Heart left ventricle (tissue), 16 donors: ENCODE data around the gene RGS12. TPM values are rescaled to one million over a fixed set of nuclear protein-coding genes. Genes with fewer than 3 reads are reported as not detected.

Source experiments
- ATAC-seq, 4 donors: fragments of 200-7000 bp; cut with Tn5 transposase; one replicate each; pipeline ENCODE4 v1.9.1; 2020 to 2022; ENCODE audit warnings: moderate library complexity in 4 of 4, mild to moderate bottlenecking in 3 of 4, moderate number of reproducible peaks in 1 of 4
- DNase-seq, 5 donors: peaks; one replicate each; pipeline ENCODE4 v3.0.0-alpha.2; 2020
- H3K27ac ChIP-seq, 12 donors: fragments of 200-600 bp; sonication (generic) in 4 of 12; one replicate each; pipeline versions ENCODE4 v1.5.0 to v1.8.0; 2016 to 2022; ENCODE audit warnings: mild to moderate bottlenecking in 2 of 12
- H3K27me3 ChIP-seq, 9 donors: fragments of 200-600 bp; sonication (generic) in 2 of 9; one replicate each; pipeline versions ENCODE4 v1.5.1 to v1.8.0; 2016 to 2022; ENCODE audit warnings: mild to moderate bottlenecking in 3 of 9
- H3K36me3 ChIP-seq, 9 donors: fragments of 200-600 bp; sonication (generic) in 2 of 9; one replicate each; pipeline versions ENCODE4 v1.5.0 to v1.8.0; 2018 to 2022; ENCODE audit warnings: mild to moderate bottlenecking in 2 of 9
- H3K4me1 ChIP-seq, 12 donors: fragments of 200-600 bp; sonication (generic) in 4 of 12; one replicate each; pipeline versions ENCODE4 v1.5.0 to v1.8.0; 2016 to 2022; ENCODE audit warnings: mild to moderate bottlenecking in 3 of 12
- H3K4me3 ChIP-seq, 12 donors: fragments of 200-600 bp; sonication (generic) in 4 of 12; one replicate each; pipeline versions ENCODE4 v1.5.0 to v1.8.0; 2017 to 2022; ENCODE audit warnings: mild to moderate bottlenecking in 9 of 12, moderate library complexity in 4 of 12
- H3K9me3 ChIP-seq, 12 donors: fragments of 200-600 bp; sonication (generic) in 4 of 12; one replicate each; pipeline versions ENCODE4 v1.5.0 to v1.8.0; 2016 to 2022; ENCODE audit warnings: mild to moderate bottlenecking in 1 of 12
- CTCF ChIP-seq, 12 donors: fragments of 200-600 bp; sonication (generic) in 4 of 12; IDR thresholded peaks; one replicate each; pipeline versions ENCODE4 v1.5.0 to v1.8.0; 2018 to 2022; ENCODE audit warnings: antibody characterized with exemption in 12 of 12, mild to moderate bottlenecking in 5 of 12
- POLR2A ChIP-seq, 2 donors: fragments of 450-650 bp; IDR thresholded peaks; one replicate each; pipeline ENCODE4 v1.6.1; 2017; ENCODE audit warnings: antibody characterized with exemption in 2 of 2, mild to moderate bottlenecking in 2 of 2, moderate library complexity in 2 of 2
- WGBS, 4 donors: extraction: QIAGEN DNeasy Blood & Tissue Kit in 2 of 4; methylation state at CpG; one replicate each; pipeline versions ENCODE4 v1.1.5 to v1.1.7; 2013 to 2018; 5-methylcytosine and 5-hydroxymethylcytosine counted together
- intact Hi-C, 10 donors: fragments of 100-400 bp; cut with DNase I; formaldehyde crosslinking; loops; one replicate each; pipeline versions ENCODE4 v1.11.1 to v1.14.2; 2022
- polyA plus RNA-seq, 2 donors: library from polyadenylated mRNA; stranded (reverse); fragments of 200-250 nt; gene quantifications; one replicate each; pipeline ENCODE4 v1.2.3, GENCODE V29; 2013
- total RNA-seq, 9 donors: library from RNA; depleted of rRNA in 2 of 9; stranded (reverse); fragments of >200 nt in 2 of 9; fragmentation: NEBNext Ultra II Directional in 3 of 9; extraction: Animal tissue kit (Norgen Biotek cat#: 25700) in 3 of 9; gene quantifications; one replicate each; pipeline versions ENCODE4 v1.1.0 to v1.2.4, GENCODE V29; 2016 to 2023
- donor health status: ischemic (EF 13 %, LVEDD 7.1; RV severe dilation, severe dysfunction).
- donor health status: healthy with polysubstance abuse.
- donor health status: DM: no; HTN: yes; CAD: no.
- donor health status: DM: no; HTN: no; CAD: no.
- donor health status: ischemic (EF 25% LVEDD 6.9; RV normal size, moderate dysfunction).
- donor health status: ischemic (EF 25% LVEDD 5.7; RV mildly dilated, moderate dysfunction).
- donor health status: healthy.
- donor health status: DM: yes; HTN: yes; CAD: no.
- donor health status: ischemic (EF 35%, LVEDD 5.7; RV mildly dilated, moderate dysfunction).
- donor health status: nonischemic (EF 11% LVEDD 7.7; RV severe dilation, severe dysfunction).
- donor health status: DM: yes; HTN: yes; CAD: no.
- donor health status: PGD.
- donor health status: ischemic (EF 29% LVEDD 5.4; RV normal size, mild dysfunction).
- donor health status: nonischemic (EF 23%, LVEDD 6.1; RV moderate dilation, normal function).

RGS12 gene
- total and polyA plus RNA-seq, 11 donors, result 8.4 to 18.4 (median 13.9) TPM

DNA sequence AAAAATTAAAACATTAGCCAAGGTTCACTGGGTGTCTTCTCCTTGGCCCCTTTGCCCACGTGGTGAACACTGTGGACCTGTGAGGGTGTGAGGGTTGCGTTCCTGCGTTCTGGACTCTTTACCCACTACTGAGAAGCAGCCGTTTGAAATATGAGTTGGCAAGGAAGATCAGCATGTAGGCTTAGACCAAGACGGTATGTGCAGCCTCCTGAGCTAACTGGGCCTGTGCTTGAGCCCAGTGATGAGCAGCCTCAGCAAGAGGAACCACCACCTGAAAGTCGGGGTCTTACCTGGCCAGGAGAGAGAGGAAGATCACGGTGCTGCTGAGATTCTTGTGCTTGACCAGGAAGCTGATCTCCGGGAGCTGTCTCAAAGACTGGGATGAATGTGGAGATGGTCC, 19.5 kb downstream of the RGS12 start:
- ATAC-seq, result no peak
- H3K4me1 ChIP-seq, result no peaks in the 10 kb centered on the region
- no peaks in the 10 kb centered on the region for H3K27me3 ChIP-seq
- peaks cover 0 to 17% (median 13%) of the 10 kb centered on the region in 9 donors for H3K36me3 ChIP-seq
- no peak overlapping the region for H3K4me3 ChIP-seq
- peak in 2 of 5 donors; percentile 10 to 16 for DNase-seq
- WGBS, 4 donors, result 83 to 91% (median 83%) methylated on average over 8 of the region's 8 CpGs
- TF ChIP-seq POLR2A (IDR thresholded peaks at IDR 0.05), result no peak
- TF ChIP-seq CTCF (IDR thresholded peaks at IDR 0.05), result no peak
- no peaks in the 10 kb centered on the region for H3K9me3 ChIP-seq
- H3K27ac ChIP-seq, result no peak overlapping the region
- intact Hi-C loops, result no loop called here

GRCh38 chr4:3313139-3313538, 20.3 kb downstream of the RGS12 start:
- no peaks in the 10 kb centered on the region for H3K27me3 ChIP-seq
- ATAC-seq (no peak), DNase-seq (peak in 2 of 5 donors; percentile 3 to 10)
- no peak overlapping the region for H3K27ac ChIP-seq
- H3K36me3 ChIP-seq, result peaks cover 0 to 25% (median 18%) of the 10 kb centered on the region in 9 donors
- no peak for TF ChIP-seq CTCF (IDR thresholded peaks at IDR 0.05)
- TF ChIP-seq POLR2A (IDR thresholded peaks at IDR 0.05), result no peak
- H3K9me3 ChIP-seq, result no peaks in the 10 kb centered on the region
- intact Hi-C loops, result no loop called here
- WGBS, 4 donors, result 84 to 91% (median 89%) methylated on average over 9 of the region's 9 CpGs
- peaks cover 0 to 4% (median 0%) of the 10 kb centered on the region in 12 donors for H3K4me1 ChIP-seq
- no peak overlapping the region for H3K4me3 ChIP-seq

GRCh38 chr4:3313556-3314228, 20.9 kb downstream of the RGS12 start:
- Histone ChIP-seq H3K36me3 (peaks cover 0 to 29% (median 19%) of the 10 kb centered on the region in 9 donors), H3K4me3 (no peak overlapping the region), H3K4me1 (peaks cover 0 to 9% (median 0%) of the 10 kb centered on the region in 12 donors), H3K27me3 (no peaks in the 10 kb centered on the region), H3K9me3 (no peaks in the 10 kb centered on the region), H3K27ac (no peak overlapping the region)
- intact Hi-C loops, result no loop called here
- ATAC-seq (no peak), DNase-seq (peak in 2 of 5 donors; percentile 14 to 29)
- TF ChIP-seq POLR2A (IDR thresholded peaks at IDR 0.05) (no peak), CTCF (IDR thresholded peaks at IDR 0.05) (no peak)
- 88 to 93% (median 90%) methylated on average over 16 of the region's 16 CpGs for WGBS, 4 donors

DNA sequence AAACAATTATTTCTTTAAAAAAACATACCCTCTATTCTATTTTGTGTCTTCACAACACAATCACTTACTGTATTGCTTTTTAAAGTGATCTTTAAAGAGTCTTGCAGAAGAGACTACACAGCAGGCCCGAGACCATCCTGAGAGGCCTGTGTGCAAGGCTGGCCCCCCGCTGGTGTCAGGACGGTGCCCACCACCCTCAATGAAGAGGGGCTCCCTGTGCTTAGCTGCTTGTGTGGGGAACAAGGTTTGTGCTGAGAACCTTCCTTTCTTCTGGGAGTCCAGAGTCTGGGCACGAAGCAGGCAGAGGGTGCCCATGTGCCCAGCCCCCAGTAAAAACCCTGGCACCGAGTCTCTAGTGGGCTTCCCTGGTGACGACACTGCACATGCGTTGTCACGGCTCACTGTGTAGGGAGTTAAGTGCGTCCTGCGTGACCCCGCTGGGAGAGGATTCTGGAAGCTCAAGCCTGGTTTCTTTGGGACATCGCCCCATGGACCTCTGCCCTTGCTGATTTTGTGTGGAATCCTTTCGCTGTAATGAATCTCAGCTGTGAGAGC, 22.0 kb downstream of the RGS12 start:
- Histone ChIP-seq H3K27ac (no peak overlapping the region), H3K27me3 (no peaks in the 10 kb centered on the region), H3K9me3 (no peaks in the 10 kb centered on the region), H3K4me3 (no peak overlapping the region), H3K36me3 (peaks cover 0 to 29% (median 19%) of the 10 kb centered on the region in 9 donors), H3K4me1 (peaks cover 0 to 12% (median 2%) of the 10 kb centered on the region in 12 donors)
- intact Hi-C loops, result no loop called here
- 92 to 97% (median 96%) methylated on average over 13 of the region's 13 CpGs for WGBS, 4 donors
- ATAC-seq (no peak), DNase-seq (peak in 2 of 5 donors; percentile 16 to 36)
- TF ChIP-seq CTCF (IDR thresholded peaks at IDR 0.05), result no peak
- no peak for TF ChIP-seq POLR2A (IDR thresholded peaks at IDR 0.05)
